OCI-LY1 (cell line): Measurements from ENCODE around the gene GRIP1.

Source experiments
- H2AFZ ChIP-seq: fragments of 200-600 bp; sonication (generic), shearing (Covaris generic); 2 replicates; pipeline ENCODE4 v1.6.0; 2014; ENCODE audit warnings: antibody characterized with exemption, mild to moderate bottlenecking, low read length
- H3F3A ChIP-seq: fragments of 200-600 bp; sonication (generic), shearing (Covaris generic); 2 replicates; pipeline ENCODE4 v1.6.0; 2014; ENCODE audit warnings: mild to moderate bottlenecking, antibody characterized with exemption, low read length, moderate library complexity; ENCODE audit not compliant: insufficient read depth
- H3K27ac ChIP-seq: fragments of 200-600 bp; sonication (generic); 2 replicates; pipeline ENCODE4 v1.5.1; 2014; ENCODE audit warnings: low read length, mixed run types, mild to moderate bottlenecking, low read depth; ENCODE audit not compliant: poor library complexity, severe bottlenecking
- H3K27me3 ChIP-seq: fragments of 200-600 bp; sonication (generic); 2 replicates; pipeline ENCODE4 v1.6.0; 2014; ENCODE audit warnings: antibody characterized with exemption, mild to moderate bottlenecking, low read length, moderate library complexity; ENCODE audit not compliant: insufficient read depth
- H3K36me3 ChIP-seq: fragments of 200-600 bp; sonication (generic); 2 replicates; pipeline ENCODE4 v1.6.1; 2014; ENCODE audit warnings: mild to moderate bottlenecking, antibody characterized with exemption, low read length, moderate library complexity, mixed read lengths; ENCODE audit not compliant: insufficient read depth
- H3K4me1 ChIP-seq: fragments of 200-600 bp; sonication (generic); 2 replicates; pipeline ENCODE4 v1.5.1; 2014; ENCODE audit warnings: mild to moderate bottlenecking, low read length, moderate library complexity; ENCODE audit not compliant: insufficient read depth, severe bottlenecking
- H3K4me2 ChIP-seq: fragments of 200-600 bp; sonication (generic), shearing (Covaris generic); 2 replicates; pipeline ENCODE4 v1.6.1; 2014; ENCODE audit warnings: low read length
- H3K4me3 ChIP-seq: fragments of 200-600 bp; sonication (generic); 2 replicates; pipeline ENCODE4 v1.5.1; 2014; ENCODE audit warnings: low read length, low read depth, mild to moderate bottlenecking, mixed read lengths; ENCODE audit not compliant: poor library complexity, severe bottlenecking
- H3K79me2 ChIP-seq: fragments of 200-600 bp; shearing (Covaris generic); 2 replicates; pipeline ENCODE4 v1.6.1; 2016; ENCODE audit warnings: mixed run types, low read length, mixed read lengths; ENCODE audit not compliant: insufficient read depth
- H3K9ac ChIP-seq: fragments of 200-600 bp; sonication (generic), shearing (Covaris generic); 2 replicates; pipeline ENCODE4 v1.6.1; 2014; ENCODE audit warnings: mild to moderate bottlenecking, low read length, mixed read lengths
- H3K9me2 ChIP-seq: fragments of 200-600 bp; sonication (generic), shearing (Covaris generic); 2 replicates; pipeline ENCODE4 v1.6.1; 2014; ENCODE audit warnings: low read depth, mild to moderate bottlenecking, low read length, mixed read lengths
- H3K9me3 ChIP-seq: fragments of 200-600 bp; shearing (Covaris generic); 2 replicates; pipeline ENCODE4 v1.6.1; 2014; ENCODE audit warnings: low read length, mixed read lengths
- H4K20me1 ChIP-seq: fragments of 200-600 bp; sonication (generic), shearing (Covaris generic); 2 replicates; pipeline ENCODE4 v1.6.0; 2016; ENCODE audit warnings: mild to moderate bottlenecking, low read length; ENCODE audit not compliant: insufficient read depth
- CTCF ChIP-seq: fragments of 200-600 bp; sonication (generic), shearing (Covaris generic); IDR thresholded peaks from 2 replicates; pipeline ENCODE4 v1.5.1; 2017; ENCODE audit warnings: mild to moderate bottlenecking, antibody characterized with exemption, low read length, moderate library complexity, mixed read lengths
- EZH2 ChIP-seq: fragments of 200-600 bp; sonication (generic), shearing (Covaris generic); IDR thresholded peaks from 2 replicates; pipeline ENCODE4 v1.8.0; 2017; ENCODE audit warnings: borderline replicate concordance, mixed run types, mild to moderate bottlenecking, antibody characterized with exemption, low read length, moderate library complexity, mixed read lengths

The GRIP1 gene

GRCh38 chr12:66502911-66503310 lies 176.0 kb downstream of the GRIP1 start:
- no peaks in the 10 kb centered on the region for H3K9me2 ChIP-seq
- no peaks in the 10 kb centered on the region for H3K36me3 ChIP-seq
- H3K4me1 ChIP-seq: no peaks in the 10 kb centered on the region
- H2AFZ ChIP-seq: no peak overlapping the region
- no peak overlapping the region for H3K9ac ChIP-seq
- no peak overlapping the region for H3K4me2 ChIP-seq
- no peaks in the 10 kb centered on the region for H3F3A ChIP-seq
- TF ChIP-seq CTCF (no peak), EZH2 (no peak)
- H3K4me3 ChIP-seq: no peak overlapping the region
- H3K79me2 ChIP-seq: no peaks in the 10 kb centered on the region
- H3K27me3 ChIP-seq: no peaks in the 10 kb centered on the region
- no peaks in the 10 kb centered on the region for H4K20me1 ChIP-seq
- H3K9me3 ChIP-seq: peaks cover 4% of the 10 kb centered on the region; the same call in 1 of the 2 replicates
- H3K27ac ChIP-seq: no peak overlapping the region

- 0 out of 2 replicates have a peak overlapping the region, but pooled peaks have one; percentile 43 for H2AFZ ChIP-seq
- H3K4me2 ChIP-seq: no peak overlapping the region
- H3K9ac ChIP-seq: no peak overlapping the region
Measured at GRCh38 chr12:66500841-66501240, 178.0 kb downstream of the GRIP1 start.

GRCh38 chr12:66500091-66500490 lies 178.8 kb downstream of the GRIP1 start:
- Histone ChIP-seq H3K9ac (no peak overlapping the region), H3K79me2 (no peaks in the 10 kb centered on the region), H3K4me1 (no peaks in the 10 kb centered on the region), H3K4me3 (no peak overlapping the region), H4K20me1 (no peaks in the 10 kb centered on the region), H3K27ac (no peak overlapping the region), H3K36me3 (no peaks in the 10 kb centered on the region), H3K27me3 (no peaks in the 10 kb centered on the region), H3K9me3 (no peaks in the 10 kb centered on the region), H3K4me2 (no peak overlapping the region), H3F3A (no peaks in the 10 kb centered on the region), H3K9me2 (no peaks in the 10 kb centered on the region), H2AFZ (no peak overlapping the region)
- TF ChIP-seq CTCF (no peak), EZH2 (no peak)

More at GRCh38 chr12:66500841-66501240, 178.0 kb downstream of the GRIP1 start:
- no peak overlapping the region for H3K4me3 ChIP-seq
- H3K27me3 ChIP-seq: no peaks in the 10 kb centered on the region
- no peaks in the 10 kb centered on the region for H3K9me3 ChIP-seq
- no peaks in the 10 kb centered on the region for H4K20me1 ChIP-seq
- H3K4me1 ChIP-seq: no peaks in the 10 kb centered on the region
- no peaks in the 10 kb centered on the region for H3F3A ChIP-seq
- TF ChIP-seq EZH2 (no peak), CTCF (no peak)
- H3K27ac ChIP-seq: no peak overlapping the region
- no peaks in the 10 kb centered on the region for H3K36me3 ChIP-seq
- no peaks in the 10 kb centered on the region for H3K79me2 ChIP-seq
- H3K9me2 ChIP-seq: no peaks in the 10 kb centered on the region
